Endothelial cell of umbilical vein (primary cell): ENCODE data around the gene FRYL. TPM values are rescaled to one million over a fixed set of nuclear protein-coding genes. Genes with fewer than 3 reads are reported as not detected.

ENCODE experiments used
- BruUV-seq: library from RNA; stranded (reverse); fragments of 400-500 nt; replicated peaks from 2 replicates; lab custom pipeline; 2021; lab: Mats Ljungman, UMichigan
- CTCF ChIA-PET: fragments of 300-600, 350-600 bp; sonication (Branson Sonifier 250); formaldehyde crosslinking; loops from one replicate; lab custom pipeline; 2021; ENCODE audit warnings: antibody characterized with exemption, inconsistent platforms; lab: Charles Lee
- POLR2A ChIA-PET: fragments of 300-600, 350-600 bp; sonication (Branson Sonifier 250); formaldehyde crosslinking; loops from one replicate; lab custom pipeline; 2021; ENCODE audit warnings: antibody characterized with exemption, inconsistent platforms; lab: Charles Lee
- DNase-seq: peaks from one replicate; pipeline ENCODE4 v3.0.0-alpha.2; 2011; ENCODE audit warnings: low read depth, low spot score
- FAIRE-seq: peaks from 2 replicates; lab custom pipeline; 2011; peaks lifted over from hg19 to GRCh38; lab: Jason Lieb, UNC
- H2AFZ ChIP-seq: 2 replicates; pipeline ENCODE4 v1.6.0; 2012; ENCODE audit warnings: low read depth, low read length, control low read depth, inconsistent platforms
- H3K27ac ChIP-seq: 2 replicates; pipeline ENCODE4 v1.5.1; 2011; ENCODE audit warnings: low read depth, mild to moderate bottlenecking, control low read depth, low read length, moderate library complexity; ENCODE audit not compliant: insufficient read depth
- H3K27me3 ChIP-seq, 2 experiments: 2 replicates each; pipeline versions ENCODE4 v1.6.0 to v1.6.1; 2011; ENCODE audit warnings: low read length in 2 of 2, mixed read lengths in 1 of 2; ENCODE audit not compliant: control insufficient read depth in 2 of 2, insufficient read depth in 2 of 2
- H3K36me3 ChIP-seq, 2 experiments: 2 replicates in 1 of 2; 3 replicates in 1 of 2; pipeline ENCODE4 v1.5.1; 2011; ENCODE audit warnings: low read length in 2 of 2, mild to moderate bottlenecking in 1 of 2, moderate library complexity in 1 of 2; ENCODE audit not compliant: control insufficient read depth in 2 of 2, insufficient read depth in 2 of 2; ENCODE audit errors: extremely low read depth in 1 of 2
- H3K4me1 ChIP-seq: 3 replicates; pipeline ENCODE4 v1.5.1; 2011; ENCODE audit warnings: mild to moderate bottlenecking, low read length; ENCODE audit not compliant: control insufficient read depth, insufficient read depth; ENCODE audit errors: extremely low read depth
- H3K4me2 ChIP-seq: 2 replicates; pipeline ENCODE4 v1.6.1; 2011; ENCODE audit warnings: low read length, control low read depth, mixed read lengths; ENCODE audit not compliant: insufficient read depth
- H3K4me3 ChIP-seq, 3 experiments: fragments of 200-600 bp in 1 of 3; sonication (generic), shearing (Covaris generic) in 1 of 3; replicated peaks in 1 of 3; 2 replicates each; pipeline ENCODE4 v1.5.1; 2011 to 2016; ENCODE audit warnings: control low read depth in 3 of 3, low read length in 3 of 3, mild to moderate bottlenecking in 2 of 3, inconsistent platforms in 1 of 3, low read depth in 1 of 3, moderate library complexity in 1 of 3; ENCODE audit not compliant: insufficient read depth in 1 of 3
- H3K79me2 ChIP-seq: 2 replicates; pipeline ENCODE4 v1.6.0; 2012; ENCODE audit warnings: low read length, inconsistent platforms; ENCODE audit not compliant: control insufficient read depth, insufficient read depth
- H3K9ac ChIP-seq: replicated peaks from 2 replicates; pipeline ENCODE3; 2011; ENCODE audit warnings: low read length, control low read depth; ENCODE audit not compliant: insufficient read depth; ENCODE audit errors: extremely low read depth
- H3K9me1 ChIP-seq: replicated peaks from 3 replicates; pipeline ENCODE4 v1.6.0; 2011; ENCODE audit warnings: mild to moderate bottlenecking, low read length; ENCODE audit not compliant: control insufficient read depth, insufficient read depth; ENCODE audit errors: extremely low read depth
- H3K9me3 ChIP-seq: replicated peaks from 2 replicates; pipeline ENCODE4 v1.5.1; 2012; ENCODE audit warnings: low read length, inconsistent platforms; ENCODE audit not compliant: control insufficient read depth, insufficient read depth
- H4K20me1 ChIP-seq: replicated peaks from 2 replicates; pipeline ENCODE3; 2011; ENCODE audit warnings: mild to moderate bottlenecking, low read length; ENCODE audit not compliant: control insufficient read depth, insufficient read depth; ENCODE audit errors: extremely low read depth
- EZH2 ChIP-seq: IDR thresholded peaks from 2 replicates; pipeline ENCODE4 v1.6.1; 2012; ENCODE audit warnings: borderline replicate concordance, low read depth, mild to moderate bottlenecking, moderate library complexity, low read length, inconsistent platforms; ENCODE audit not compliant: severe bottlenecking
- FOS ChIP-seq: IDR thresholded peaks from 2 replicates; pipeline ENCODE4 v1.6.1; 2011; ENCODE audit warnings: mild to moderate bottlenecking, low read length, moderate library complexity, borderline replicate concordance; ENCODE audit not compliant: insufficient read depth
- GATA2 ChIP-seq: IDR thresholded peaks from 2 replicates; pipeline ENCODE4 v1.7.0; 2011; ENCODE audit warnings: low read depth, mild to moderate bottlenecking, moderate library complexity, mixed read lengths, low read length; ENCODE audit not compliant: insufficient read length, insufficient read depth
- JUN ChIP-seq: IDR thresholded peaks from 2 replicates; pipeline ENCODE4 v1.6.1; 2011; ENCODE audit warnings: borderline replicate concordance, low read depth; ENCODE audit not compliant: insufficient read length, insufficient read depth
- MYC ChIP-seq: IDR thresholded peaks from one replicate; pipeline ENCODE4 v1.6.1; 2011; ENCODE audit warnings: mild to moderate bottlenecking, low read depth, low read length
- POLR2A ChIP-seq: IDR thresholded peaks from 2 replicates; pipeline ENCODE4 v1.6.1; 2012; ENCODE audit warnings: low read depth, mild to moderate bottlenecking, control low read depth, low read length
- POLR2AphosphoS5 ChIP-seq: IDR thresholded peaks from 2 replicates; pipeline ENCODE4 v1.6.1; 2012; ENCODE audit warnings: low read depth, mild to moderate bottlenecking, control low read depth, low read length, moderate library complexity; ENCODE audit not compliant: insufficient read depth
- dilution Hi-C: fragments of 300-500 bp; cut with MboI; formaldehyde crosslinking; loops from one replicate; pipeline ENCODE4 v1.15.0; 2019; ENCODE audit warnings: low sequenced_read_pairs; ENCODE audit not compliant: extremely low pct_ligation_motif_present
- intact Hi-C: fragments of 100-400 bp; cut with micrococcal nuclease; formaldehyde crosslinking; loops from one replicate; pipeline ENCODE4 v1.10.0; 2022
- polyA plus RNA-seq, 4 experiments: library from polyadenylated mRNA; depleted of rRNA in 3 of 4; stranded (reverse) in 3 of 4; unstranded in 1 of 4; fragments of >200 nt; gene quantifications; 2 replicates each; pipeline versions ENCODE4 v1.2.1 to v1.2.3, GENCODE V29; 2011 to 2012; ENCODE audit warnings: missing spikeins in 1 of 4
- total RNA-seq: library from RNA; stranded (reverse); gene quantifications from 2 replicates; pipeline ENCODE4 v1.2.3, GENCODE V29; 2021
- TF ChIP-seq, protein P1 (sequence below), 2 donors: IDR thresholded peaks; 1 replicate in 1 of 2; 2 replicates in 1 of 2; pipeline ENCODE4 v1.5.1; 2011; ENCODE audit warnings: low read length in 2 of 2, mild to moderate bottlenecking in 2 of 2, moderate library complexity in 2 of 2, control low read depth in 1 of 2, inconsistent platforms in 1 of 2, low read depth in 1 of 2; ENCODE audit not compliant: insufficient read depth in 1 of 2; ENCODE audit errors: extremely low read depth in 1 of 2
- TF ChIP-seq, protein P2 (sequence below): IDR thresholded peaks from 2 replicates; pipeline ENCODE4 v1.6.1; 2011; ENCODE audit not compliant: insufficient read depth, insufficient read length

FRYL gene
- total and polyA plus RNA-seq, 2 donors (not counting 3 experiments of a cell fraction or from before 2014, with no cell fraction given) = 17.0 to 84.9 TPM

DNA sequence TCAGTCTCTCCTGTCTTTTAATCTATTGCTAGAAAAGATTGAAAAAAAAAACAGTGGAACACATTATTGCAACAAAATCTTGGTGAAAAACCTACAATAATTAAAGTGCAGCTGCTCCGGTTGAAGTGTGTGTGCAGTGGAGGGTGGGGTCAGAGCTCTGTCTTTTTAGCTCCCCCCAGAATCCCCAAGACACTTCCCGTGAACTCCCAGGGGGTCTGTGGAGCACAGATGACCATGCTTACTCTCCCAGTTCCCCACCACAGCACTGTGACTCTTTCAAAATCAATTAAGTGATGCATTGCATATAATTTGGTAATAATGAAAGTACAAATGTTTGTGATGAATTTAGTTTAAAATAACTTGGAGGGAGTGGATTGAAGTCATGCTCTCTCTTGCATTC is 312.6 kb downstream of the FRYL start:
- H3K4me2 ChIP-seq = no peak overlapping the region
- no peak overlapping the region for H3K4me3 ChIP-seq
- dilution Hi-C loops = no loop called here
- H3K27me3 ChIP-seq = peaks cover 13 to 15% of the 10 kb centered on the region in 2 experiments
- no peak for FAIRE-seq
- no peak for DNase-seq
- POLR2A ChIA-PET = no interaction called here
- H2AFZ ChIP-seq = no peak overlapping the region
- H3K27ac ChIP-seq = no peak overlapping the region
- H3K9me1 ChIP-seq = no peaks in the 10 kb centered on the region
- no peaks in the 10 kb centered on the region for H3K4me1 ChIP-seq
- no peaks in the 10 kb centered on the region for H3K9me3 ChIP-seq
- no peak for TF ChIP-seq MYC
- TF ChIP-seq FOS = no peak
- CTCF ChIA-PET = interaction anchor here (1.4 to 1.5 kb wide), 2 partner anchors 9 kb away, joined by 3 to 6 read pairs; no protein-coding TSS in a partner anchor
- BruUV-seq = no TSS peak
- H3K36me3 ChIP-seq = no peaks in the 10 kb centered on the region
- H4K20me1 ChIP-seq = no peaks in the 10 kb centered on the region
- no peaks in the 10 kb centered on the region for H3K79me2 ChIP-seq
- intact Hi-C loops = no loop called here
- no peak overlapping the region for H3K9ac ChIP-seq

DNA sequence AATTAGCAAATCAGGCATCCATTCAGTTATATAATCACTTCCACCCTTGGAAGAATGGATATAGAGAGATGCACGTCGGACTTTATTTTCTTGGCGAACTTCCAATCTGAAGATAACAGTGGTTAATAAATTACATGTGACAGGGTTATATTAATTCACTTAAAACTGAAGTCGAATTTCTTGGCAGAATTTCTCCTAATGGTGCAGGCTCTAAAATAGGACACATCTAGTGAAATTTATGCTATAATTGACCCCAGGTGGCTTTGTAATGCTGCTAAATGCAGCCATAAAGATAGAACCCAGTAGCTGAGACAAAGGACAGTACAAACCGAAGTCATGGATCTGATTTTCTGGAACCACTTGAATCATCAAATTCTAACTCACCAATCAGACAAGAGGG is 317.7 kb downstream of the FRYL start:
- TF ChIP-seq FOS (no peak), MYC (no peak), JUN (no peak), EZH2 (no peak), POLR2AphosphoS5 (no peak), POLR2A (no peak), GATA2 (no peak)
- TF ChIP-seq, protein P1, sequence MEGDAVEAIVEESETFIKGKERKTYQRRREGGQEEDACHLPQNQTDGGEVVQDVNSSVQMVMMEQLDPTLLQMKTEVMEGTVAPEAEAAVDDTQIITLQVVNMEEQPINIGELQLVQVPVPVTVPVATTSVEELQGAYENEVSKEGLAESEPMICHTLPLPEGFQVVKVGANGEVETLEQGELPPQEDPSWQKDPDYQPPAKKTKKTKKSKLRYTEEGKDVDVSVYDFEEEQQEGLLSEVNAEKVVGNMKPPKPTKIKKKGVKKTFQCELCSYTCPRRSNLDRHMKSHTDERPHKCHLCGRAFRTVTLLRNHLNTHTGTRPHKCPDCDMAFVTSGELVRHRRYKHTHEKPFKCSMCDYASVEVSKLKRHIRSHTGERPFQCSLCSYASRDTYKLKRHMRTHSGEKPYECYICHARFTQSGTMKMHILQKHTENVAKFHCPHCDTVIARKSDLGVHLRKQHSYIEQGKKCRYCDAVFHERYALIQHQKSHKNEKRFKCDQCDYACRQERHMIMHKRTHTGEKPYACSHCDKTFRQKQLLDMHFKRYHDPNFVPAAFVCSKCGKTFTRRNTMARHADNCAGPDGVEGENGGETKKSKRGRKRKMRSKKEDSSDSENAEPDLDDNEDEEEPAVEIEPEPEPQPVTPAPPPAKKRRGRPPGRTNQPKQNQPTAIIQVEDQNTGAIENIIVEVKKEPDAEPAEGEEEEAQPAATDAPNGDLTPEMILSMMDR (IDR thresholded peaks at IDR 0.05; ENCODE audit: extremely low read depth in 1 of 2, insufficient read depth in 1 of 2, low read depth in 1 of 2, low read length in 2 of 2) = no peak
- TF ChIP-seq, protein P2, sequence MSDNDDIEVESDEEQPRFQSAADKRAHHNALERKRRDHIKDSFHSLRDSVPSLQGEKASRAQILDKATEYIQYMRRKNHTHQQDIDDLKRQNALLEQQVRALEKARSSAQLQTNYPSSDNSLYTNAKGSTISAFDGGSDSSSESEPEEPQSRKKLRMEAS = no peak
- Histone ChIP-seq H3K27ac (no peak overlapping the region), H3K4me1 (no peaks in the 10 kb centered on the region), H2AFZ (no peak overlapping the region), H3K27me3 (peaks cover 9 to 16% of the 10 kb centered on the region in 2 experiments), H3K36me3 (no peaks in the 10 kb centered on the region), H3K4me3 (no peak overlapping the region), H3K4me2 (no peak overlapping the region), H4K20me1 (no peaks in the 10 kb centered on the region), H3K79me2 (no peaks in the 10 kb centered on the region), H3K9ac (no peak overlapping the region), H3K9me1 (no peaks in the 10 kb centered on the region), H3K9me3 (no peaks in the 10 kb centered on the region)
- intact Hi-C loops (no loop called here), dilution Hi-C loops (no loop called here)
- FAIRE-seq (no peak), DNase-seq (no peak)
- ChIA-PET CTCF (interaction anchor here (0.8 kb wide), 1 partner anchor 55 kb away, joined by 3 read pairs; no protein-coding TSS in a partner anchor), POLR2A (no interaction called here)
- no TSS peak for BruUV-seq
